Tibial nerve (tissue), 4 donors: ENCODE results near the gene NT5DC2. TPM values are rescaled to one million over a fixed set of nuclear protein-coding genes. Genes with fewer than 3 reads are reported as not detected.

Source experiments
- DNase-seq, 2 donors: peaks; one replicate each; pipeline ENCODE4 v3.0.0-alpha.2; 2019; ENCODE audit warnings: low spot score in 2 of 2
- H3K27ac ChIP-seq, 4 donors: fragments of 200-600 bp; sonication (generic) in 3 of 4; one replicate each; pipeline ENCODE4 v1.5.1; 2017 to 2019; ENCODE audit warnings: mild to moderate bottlenecking in 1 of 4
- H3K27me3 ChIP-seq, 2 donors: fragments of 200-600 bp; sonication (generic) in 1 of 2; one replicate each; pipeline versions ENCODE4 v1.5.1 to v1.6.0; 2017 to 2019
- H3K36me3 ChIP-seq, 3 donors: fragments of 200-600 bp; sonication (generic); one replicate each; pipeline ENCODE4 v1.5.1; 2018 to 2019
- H3K4me1 ChIP-seq, 4 donors: fragments of 200-600 bp; sonication (generic) in 3 of 4; one replicate each; pipeline ENCODE4 v1.5.1; 2017 to 2019
- H3K4me3 ChIP-seq, 4 donors: fragments of 200-600 bp; sonication (generic) in 3 of 4; one replicate each; pipeline ENCODE4 v1.5.1; 2017 to 2019; ENCODE audit warnings: mild to moderate bottlenecking in 1 of 4, moderate library complexity in 1 of 4
- H3K9me3 ChIP-seq, 4 donors: fragments of 200-600 bp; sonication (generic) in 3 of 4; one replicate each; pipeline ENCODE4 v1.5.1; 2017 to 2019
- CTCF ChIP-seq, 5 experiments: fragments of 200-600 bp in 3 of 5; fragments of 450-650 bp in 2 of 5; sonication (generic) in 3 of 5; IDR thresholded peaks; one replicate each; pipeline ENCODE4 v1.5.1; 2016 to 2019; ENCODE audit warnings: antibody characterized with exemption in 5 of 5, mild to moderate bottlenecking in 3 of 5, moderate library complexity in 2 of 5
- EP300 ChIP-seq, 2 donors: sonication (generic); formaldehyde crosslinking; IDR thresholded peaks; one replicate each; pipeline ENCODE4 v1.6.1; 2017; ENCODE audit warnings: antibody characterized with exemption in 2 of 2, mild to moderate bottlenecking in 1 of 2
- POLR2A ChIP-seq, 2 donors: fragments of 450-650 bp; IDR thresholded peaks; one replicate each; pipeline ENCODE4 v1.6.1; 2017; ENCODE audit warnings: antibody characterized with exemption in 2 of 2, mild to moderate bottlenecking in 2 of 2, moderate library complexity in 2 of 2
- WGBS, 2 donors: methylation state at CpG; one replicate each; pipeline ENCODE4 v1.1.5; 2018; 5-methylcytosine and 5-hydroxymethylcytosine counted together
- total RNA-seq, 4 donors: library from RNA; depleted of rRNA; stranded (reverse); fragments of >200 nt; gene quantifications; one replicate each; pipeline ENCODE4 v1.1.0, GENCODE V29; 2016

The NT5DC2 gene
- total RNA-seq, 4 donors from 2014 or later: 71.1 to 133 (median 94.2) TPM

- no peak for DNase-seq
- Histone ChIP-seq H3K27me3 (no peaks in the 10 kb centered on the region), H3K27ac (no peak overlapping the region), H3K4me3 (no peak overlapping the region), H3K36me3 (peaks cover 0 to 57% (median 0%) of the 10 kb centered on the region in 3 donors), H3K4me1 (peaks cover 0 to 12% (median 0%) of the 10 kb centered on the region in 4 donors), H3K9me3 (no peaks in the 10 kb centered on the region)
- 72 to 79% methylated on average over 7 of the region's 7 CpGs for WGBS, 2 donors
- no peak for TF ChIP-seq CTCF (IDR thresholded peaks at IDR 0.05)
- no peak for TF ChIP-seq POLR2A (IDR thresholded peaks at IDR 0.05)
- TF ChIP-seq EP300 (IDR thresholded peaks at IDR 0.05): no peak
Observed at GRCh38 chr3:52511509-52511908, 22.1 kb downstream of the NT5DC2 start.

GRCh38 chr3:52509753-52510328 lies 23.8 kb downstream of the NT5DC2 start:
- H3K27me3 ChIP-seq: no peaks in the 10 kb centered on the region
- H3K27ac ChIP-seq: no peak overlapping the region
- peaks cover 0 to 4% (median 0%) of the 10 kb centered on the region in 4 donors for H3K4me1 ChIP-seq
- DNase-seq: no peak
- TF ChIP-seq EP300 (IDR thresholded peaks at IDR 0.05): no peak
- TF ChIP-seq POLR2A (IDR thresholded peaks at IDR 0.05): no peak
- no peak for TF ChIP-seq CTCF (IDR thresholded peaks at IDR 0.05)
- no peak overlapping the region for H3K4me3 ChIP-seq
- 57 to 66% methylated on average over 12 of the region's 12 CpGs for WGBS, 2 donors
- H3K36me3 ChIP-seq: peaks cover 0 to 62% (median 0%) of the 10 kb centered on the region in 3 donors
- no peaks in the 10 kb centered on the region for H3K9me3 ChIP-seq

- WGBS, 2 donors: 62 to 65% methylated on average over 5 of the region's 5 CpGs
- peaks cover 0 to 44% (median 0%) of the 10 kb centered on the region in 3 donors for H3K36me3 ChIP-seq
- no peak overlapping the region for H3K27ac ChIP-seq
- H3K4me3 ChIP-seq: no peak overlapping the region
- H3K9me3 ChIP-seq: no peaks in the 10 kb centered on the region
- no peaks in the 10 kb centered on the region for H3K27me3 ChIP-seq
- no peak for DNase-seq
- TF ChIP-seq EP300 (IDR thresholded peaks at IDR 0.05) (no peak), POLR2A (IDR thresholded peaks at IDR 0.05) (no peak), CTCF (IDR thresholded peaks at IDR 0.05) (no peak)
- H3K4me1 ChIP-seq: no peaks in the 10 kb centered on the region
Observed at GRCh38 chr3:52507359-52507758, 26.3 kb downstream of the NT5DC2 start.

GRCh38 chr3:52506266-52506966 lies 27.2 kb downstream of the NT5DC2 start:
- Histone ChIP-seq H3K27me3 (no peaks in the 10 kb centered on the region), H3K9me3 (no peaks in the 10 kb centered on the region), H3K4me3 (no peak overlapping the region), H3K27ac (no peak overlapping the region), H3K4me1 (no peaks in the 10 kb centered on the region), H3K36me3 (peaks cover 0 to 37% (median 0%) of the 10 kb centered on the region in 3 donors)
- TF ChIP-seq EP300 (IDR thresholded peaks at IDR 0.05) (no peak), CTCF (IDR thresholded peaks at IDR 0.05) (no peak), POLR2A (IDR thresholded peaks at IDR 0.05) (no peak)
- DNase-seq: no peak
- WGBS, 2 donors: 77 to 85% methylated on average over 19 to 27 of the region's 27 CpGs

GRCh38 chr3:52504977-52505376 lies 28.7 kb downstream of the NT5DC2 start:
- 80 to 81% methylated on average over 10 of the region's 10 CpGs for WGBS, 2 donors

More at GRCh38 chr3:52504977-52505376, 28.7 kb downstream of the NT5DC2 start:
- DNase-seq: no peak
- Histone ChIP-seq H3K9me3 (no peaks in the 10 kb centered on the region), H3K27ac (no peak overlapping the region), H3K36me3 (peaks cover 0 to 30% (median 0%) of the 10 kb centered on the region in 3 donors), H3K27me3 (no peaks in the 10 kb centered on the region), H3K4me1 (no peaks in the 10 kb centered on the region), H3K4me3 (no peak overlapping the region)
- no peak for TF ChIP-seq CTCF (IDR thresholded peaks at IDR 0.05)
- TF ChIP-seq POLR2A (IDR thresholded peaks at IDR 0.05): no peak
- TF ChIP-seq EP300 (IDR thresholded peaks at IDR 0.05): no peak
